HG02678 (cell line): ENCODE results near the gene NR3C1.

Experiments used
- ATAC-seq: cut with Tn5 transposase; IDR thresholded peaks from one replicate; pipeline ENCODE4 v1.9.1; 2021; ENCODE audit warnings: mild to moderate bottlenecking, moderate library complexity; ENCODE audit not compliant: unreplicated experiment

Gene NR3C1

DNA sequence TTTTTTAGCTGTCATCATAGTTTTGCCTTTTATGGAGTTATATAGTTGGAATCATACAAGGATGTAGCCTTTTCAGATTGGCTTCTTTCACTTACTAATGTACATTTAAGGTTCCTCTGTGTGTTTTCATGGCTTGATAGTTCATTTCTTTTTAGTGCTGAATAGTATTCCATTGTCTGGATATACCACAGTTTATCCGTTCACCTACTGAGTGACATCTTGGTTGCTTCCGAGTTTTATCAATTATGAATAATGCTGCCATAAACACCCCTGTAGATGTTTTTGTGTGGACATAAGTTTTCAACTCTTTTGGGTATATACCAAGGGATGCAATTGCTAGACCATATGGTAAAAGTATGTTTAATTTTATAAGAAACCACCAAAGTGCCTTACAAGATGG lies 136.3 kb downstream of the NR3C1 start:
- ATAC-seq: no peak

DNA sequence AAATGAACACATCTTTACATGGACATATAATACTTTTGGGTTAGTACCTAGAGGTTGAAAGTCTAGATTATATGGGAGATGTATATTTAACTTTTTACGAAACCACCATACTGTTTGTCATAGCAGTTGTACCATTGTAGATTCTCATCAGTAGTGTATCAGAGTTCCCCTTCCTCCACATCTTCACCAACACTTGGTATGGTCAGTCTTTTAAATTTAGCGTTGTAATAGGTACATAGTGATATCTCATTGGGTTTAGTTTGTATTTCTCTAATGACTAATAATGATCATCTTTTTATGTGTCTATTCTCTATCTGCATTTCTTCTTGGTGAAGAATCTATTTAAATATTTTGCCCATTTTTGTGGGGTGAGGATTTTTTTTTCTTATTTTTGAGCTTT lies 137.5 kb downstream of the NR3C1 start:
- ATAC-seq: no peak

DNA sequence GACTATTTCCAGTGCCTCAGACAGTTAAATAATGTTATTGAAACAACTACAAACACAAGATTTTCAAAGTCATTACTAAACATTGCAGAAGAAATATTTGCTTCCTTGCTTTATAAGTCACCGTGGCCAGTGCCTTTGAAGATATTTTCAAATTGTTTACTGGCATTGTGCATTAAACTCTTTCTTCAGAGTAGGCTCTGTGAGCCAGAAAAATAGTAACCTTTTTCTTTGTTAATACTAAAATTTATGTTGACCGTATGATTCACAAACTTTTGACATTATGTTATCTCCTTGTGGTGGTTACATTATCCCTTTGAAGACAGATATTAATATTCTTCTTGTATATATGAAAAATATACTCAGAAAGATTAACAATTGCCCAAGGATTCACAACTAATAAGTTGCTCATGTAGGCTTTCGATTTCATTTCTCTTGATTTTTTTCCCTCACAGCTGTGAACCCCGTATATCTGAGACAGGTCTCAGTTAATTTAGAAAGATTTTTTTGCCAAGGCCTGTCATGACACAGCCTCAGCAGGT lies 140.1 kb downstream of the NR3C1 start:
- ATAC-seq: no peak

DNA sequence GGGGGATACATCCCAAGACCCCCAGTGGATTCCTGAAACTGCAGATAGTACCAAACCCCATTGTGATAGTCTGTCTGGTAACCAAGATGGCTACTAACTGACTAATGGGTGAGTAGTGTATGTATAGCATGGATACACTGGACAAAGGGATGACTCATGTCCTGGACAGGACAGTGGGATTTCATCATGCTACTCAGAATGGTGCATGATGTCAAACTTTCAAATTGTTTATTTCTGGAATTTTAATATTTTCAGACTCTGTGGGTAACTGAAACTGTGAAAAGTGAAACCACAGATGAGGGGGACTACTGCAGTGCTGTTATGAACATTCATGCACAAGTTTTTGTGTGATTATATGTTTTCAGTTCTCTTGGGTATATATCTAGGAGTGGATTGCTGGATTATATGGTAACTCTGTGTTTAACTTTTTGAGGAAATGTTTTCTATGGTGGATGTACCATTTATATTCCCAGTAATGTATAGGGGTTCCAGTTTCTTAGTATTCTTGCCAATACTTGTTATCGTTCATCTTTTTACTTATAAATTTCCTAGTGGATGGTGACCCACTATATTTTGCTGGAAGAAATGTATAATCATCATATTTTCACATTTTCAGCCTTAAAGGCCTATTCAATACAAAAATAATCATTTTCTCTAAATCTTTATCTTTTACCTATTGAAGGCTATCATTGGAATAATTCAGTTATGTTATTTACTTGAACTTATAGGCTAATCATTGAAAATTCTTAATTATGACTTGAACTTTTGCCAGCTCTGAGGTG lies 140.9 kb downstream of the NR3C1 start:
- peak; percentile 64 for ATAC-seq

DNA sequence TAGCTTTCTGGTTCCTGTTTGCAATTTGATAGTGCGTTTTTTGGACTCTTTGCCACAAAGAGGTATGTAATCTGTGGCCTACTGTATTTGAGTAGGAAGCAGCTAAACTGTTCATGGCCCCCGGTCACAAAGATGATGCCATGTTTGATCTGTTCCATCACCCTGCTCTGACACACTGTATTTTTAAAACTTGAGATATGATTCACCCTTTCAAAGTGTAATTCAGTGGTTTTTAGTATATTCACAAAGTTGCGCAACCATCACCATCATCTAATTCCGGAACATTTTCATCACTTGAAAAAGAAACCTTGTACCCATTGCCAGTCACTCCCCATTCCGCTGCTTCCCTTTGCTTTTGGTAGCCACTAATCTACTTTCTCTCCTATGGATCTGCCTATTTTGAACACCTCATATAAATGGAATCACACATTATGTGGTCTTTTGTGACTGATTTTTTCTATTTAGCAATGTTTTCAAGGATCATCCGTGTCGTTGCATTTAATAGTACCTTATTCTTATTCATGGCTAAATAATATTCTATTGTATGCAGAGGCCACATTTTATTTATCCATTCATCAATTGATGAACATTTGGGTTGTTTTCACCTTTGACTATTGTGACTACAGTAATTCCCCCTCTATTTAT lies 141.6 kb downstream of the NR3C1 start:
- no peak for ATAC-seq

DNA sequence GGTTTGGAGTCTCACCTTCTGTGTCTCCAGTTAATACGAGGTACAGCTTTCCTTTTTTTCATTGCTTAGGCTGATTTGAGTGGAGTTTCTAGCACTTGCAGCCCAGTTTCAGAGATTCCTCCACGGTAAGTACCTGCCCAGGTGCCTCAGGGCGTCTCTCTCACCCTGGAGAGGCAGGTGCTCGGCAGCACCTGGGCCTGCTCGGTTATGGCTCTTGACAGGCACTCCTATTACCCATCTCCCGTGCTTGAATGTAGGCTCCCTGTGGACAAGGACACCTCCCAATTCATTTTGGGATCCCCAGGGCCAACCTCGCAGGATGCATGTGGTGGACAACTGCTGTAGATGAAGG lies 144.3 kb downstream of the NR3C1 start:
- no peak for ATAC-seq

DNA sequence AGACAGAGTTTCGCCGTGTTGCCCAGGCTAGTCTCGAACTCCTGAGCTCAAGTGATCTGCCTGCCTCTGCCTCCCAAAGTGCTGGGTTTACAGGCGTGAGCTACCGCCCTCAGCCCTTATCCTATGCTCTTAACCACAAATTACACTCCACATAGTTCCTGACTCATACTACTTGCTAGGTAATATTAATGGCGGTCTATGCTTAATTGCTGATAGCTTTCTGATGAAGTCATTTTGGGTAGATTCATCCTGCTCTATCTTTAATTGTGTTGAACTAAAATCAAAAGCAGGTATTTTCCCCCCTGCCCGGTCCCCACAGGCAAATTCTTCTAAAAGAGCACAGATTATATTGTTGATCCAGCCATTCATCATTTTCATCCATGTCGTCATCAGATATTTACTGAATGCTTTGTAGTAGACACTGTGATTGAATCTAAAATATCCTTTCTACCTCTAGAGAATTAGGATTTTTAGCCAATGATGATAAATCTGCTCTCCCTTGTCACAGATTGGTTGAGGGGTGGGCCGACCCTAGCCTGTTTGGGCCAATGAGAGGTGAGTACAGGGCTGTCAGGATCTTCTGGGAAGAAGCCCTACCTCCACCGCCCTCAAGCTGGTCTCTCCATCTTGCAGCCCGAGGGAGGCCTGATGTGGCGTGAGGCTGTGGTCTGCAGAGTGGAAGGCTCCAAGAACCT lies 144.8 kb downstream of the NR3C1 start:
- ATAC-seq: no peak

DNA sequence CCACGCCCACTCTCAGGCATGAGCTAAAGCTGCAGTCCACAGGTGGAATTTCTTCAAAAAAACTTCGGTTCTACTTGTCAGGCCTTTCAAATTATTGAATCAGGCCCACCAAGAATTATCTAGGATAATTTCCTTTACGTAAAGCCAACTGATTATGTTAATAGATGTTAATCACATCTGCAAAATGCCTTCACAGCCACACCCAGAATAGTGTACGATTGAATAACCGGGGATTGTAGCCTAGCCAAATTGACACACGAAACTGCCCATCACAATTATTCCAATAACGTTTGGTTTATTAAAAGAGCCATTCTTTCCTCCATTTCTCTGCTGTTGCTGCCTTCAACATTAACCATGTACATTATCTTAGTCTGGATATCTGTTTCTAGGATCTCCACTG lies 148.7 kb downstream of the NR3C1 start:
- ATAC-seq: no peak

DNA sequence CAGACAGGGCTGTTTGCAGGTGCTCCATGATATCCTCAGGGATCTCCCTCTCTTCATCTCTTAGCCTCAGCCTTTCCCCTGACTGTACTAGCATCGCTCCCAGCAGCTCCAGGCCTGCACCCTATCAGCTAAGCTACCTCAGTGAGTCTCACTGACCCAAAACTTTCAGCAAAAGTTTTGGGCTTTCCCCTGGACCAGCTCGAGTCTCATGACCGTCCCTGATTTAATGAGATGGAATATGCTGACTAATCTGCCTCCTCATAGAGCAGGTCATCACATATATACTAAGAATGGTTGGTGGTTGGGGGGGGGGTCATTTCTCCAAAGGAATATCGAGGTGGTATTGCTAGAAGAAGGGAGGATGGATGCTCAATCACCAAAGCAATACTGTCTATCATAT lies 151.5 kb downstream of the NR3C1 start:
- ATAC-seq: peak; percentile 36

DNA sequence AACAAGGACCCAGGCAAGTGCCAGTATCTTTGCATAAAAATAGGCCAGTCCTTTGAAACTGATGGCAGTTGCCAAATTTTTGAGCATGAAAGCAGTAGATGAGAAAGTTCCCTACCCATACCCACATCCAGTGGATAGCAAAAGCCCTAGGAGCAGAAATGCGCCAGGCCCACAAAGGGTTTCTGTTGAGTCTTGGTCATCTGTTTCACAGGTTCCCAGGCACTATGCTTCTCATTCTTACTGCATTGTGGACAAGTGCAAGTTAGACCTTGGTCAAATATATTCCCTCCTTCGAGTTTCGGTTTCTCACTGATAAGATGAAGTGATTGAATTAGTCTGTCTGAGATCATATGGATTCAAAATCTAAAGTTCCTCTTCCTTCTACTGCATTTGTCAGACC lies 152.3 kb downstream of the NR3C1 start:
- peak; percentile 60 for ATAC-seq

DNA sequence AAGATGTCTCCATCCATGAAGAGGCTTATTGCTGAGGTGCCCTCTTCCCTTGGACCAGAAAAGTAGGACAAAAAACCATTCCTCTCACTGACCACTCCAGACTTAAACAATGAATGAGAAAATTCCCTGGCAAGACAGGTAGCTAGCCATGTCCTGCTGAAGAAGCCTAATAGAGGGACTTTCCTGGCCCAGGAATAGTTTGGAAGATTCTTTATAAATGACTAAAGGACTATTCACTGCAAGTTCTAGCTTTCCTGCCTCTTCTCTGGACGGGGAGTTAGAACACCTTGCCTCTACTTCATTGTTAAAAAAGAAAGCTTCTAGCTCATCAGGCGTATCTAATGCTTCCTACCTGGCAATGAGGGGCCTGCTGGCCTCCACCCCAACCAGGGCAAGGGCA lies 153.6 kb downstream of the NR3C1 start:
- no peak for ATAC-seq

DNA sequence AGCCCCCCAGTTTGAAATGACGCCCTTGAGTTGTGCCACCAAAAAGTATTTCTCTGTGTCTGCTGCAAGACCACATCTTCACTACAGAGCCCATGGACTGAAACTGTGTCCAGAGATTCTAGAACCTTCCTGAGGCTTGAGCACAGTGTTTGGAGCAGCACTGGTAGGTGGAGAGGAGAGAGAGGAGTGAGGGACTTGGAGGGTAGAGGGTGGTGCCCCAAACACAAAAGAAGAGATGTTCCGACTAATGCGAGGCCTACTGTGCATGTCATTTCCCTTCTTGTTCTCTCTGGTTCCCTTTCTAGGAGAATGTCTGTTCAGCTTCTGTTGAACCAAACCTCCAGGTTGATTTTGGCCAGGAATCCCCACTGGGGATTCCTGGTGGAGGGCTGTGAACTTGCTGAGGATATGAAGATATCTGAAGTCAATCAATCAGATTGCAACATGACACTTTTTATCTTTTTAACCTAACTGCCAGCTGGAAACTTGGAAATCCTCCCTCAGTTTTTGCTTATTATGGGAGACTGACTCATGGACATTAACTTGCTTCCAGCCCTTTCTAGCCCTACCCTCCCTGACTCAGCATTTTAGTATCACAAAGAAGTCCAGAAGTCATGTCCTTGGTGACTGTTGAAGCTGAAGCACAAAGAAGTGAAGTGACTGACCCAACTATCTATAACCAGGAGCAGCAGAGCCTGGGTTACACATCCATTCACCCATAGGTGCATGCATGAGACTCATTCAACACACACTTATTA lies 154.5 kb downstream of the NR3C1 start:
- ATAC-seq: no peak

DNA sequence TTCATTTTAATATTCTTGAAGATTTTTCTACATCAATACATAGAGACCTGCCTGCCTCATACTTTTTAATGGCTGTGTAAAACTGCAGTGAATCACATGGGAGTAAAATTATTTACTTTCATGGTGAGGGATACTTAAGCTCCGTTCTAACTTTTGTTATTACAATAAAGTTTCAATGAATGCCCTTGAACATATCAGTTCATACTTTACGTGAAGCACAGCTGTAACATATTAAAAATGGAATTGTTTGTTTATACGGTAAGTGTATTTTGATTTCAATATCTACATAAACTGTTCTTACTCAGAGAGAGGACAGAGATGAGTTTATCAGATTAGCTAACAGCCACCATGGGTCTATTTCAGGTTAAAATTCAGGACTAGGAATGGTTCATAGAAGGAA lies 155.1 kb downstream of the NR3C1 start:
- ATAC-seq: no peak

DNA sequence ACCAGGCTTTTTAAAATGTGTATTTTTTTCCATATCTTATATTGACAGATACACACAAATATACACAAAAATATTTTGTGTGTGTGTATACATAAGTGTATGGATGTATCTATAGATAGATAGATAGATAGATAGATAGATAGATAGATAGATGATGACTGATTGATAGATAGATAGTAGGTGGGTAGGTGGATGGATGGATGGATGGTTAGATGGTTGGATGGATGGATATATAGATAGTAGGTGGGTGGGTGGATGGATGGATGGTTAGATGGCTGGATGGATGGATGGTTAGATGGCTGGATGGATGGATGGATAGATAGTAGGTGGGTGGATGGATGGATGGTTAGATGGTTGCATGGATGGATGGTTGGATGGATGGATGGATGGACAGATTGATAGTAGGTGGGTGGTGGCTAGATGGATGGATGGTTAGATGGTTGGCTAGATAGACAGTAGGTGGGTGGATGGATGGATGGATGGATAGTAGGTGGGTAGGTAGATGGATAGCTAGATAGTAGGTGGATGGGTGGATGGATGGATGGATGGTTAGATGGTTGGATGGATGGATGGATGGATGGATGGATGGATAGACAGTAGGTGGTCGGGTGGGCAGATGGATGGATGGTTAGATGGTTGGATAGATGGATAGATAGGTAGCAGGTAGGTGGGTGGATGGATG lies 156.2 kb downstream of the NR3C1 start:
- ATAC-seq: no peak

DNA sequence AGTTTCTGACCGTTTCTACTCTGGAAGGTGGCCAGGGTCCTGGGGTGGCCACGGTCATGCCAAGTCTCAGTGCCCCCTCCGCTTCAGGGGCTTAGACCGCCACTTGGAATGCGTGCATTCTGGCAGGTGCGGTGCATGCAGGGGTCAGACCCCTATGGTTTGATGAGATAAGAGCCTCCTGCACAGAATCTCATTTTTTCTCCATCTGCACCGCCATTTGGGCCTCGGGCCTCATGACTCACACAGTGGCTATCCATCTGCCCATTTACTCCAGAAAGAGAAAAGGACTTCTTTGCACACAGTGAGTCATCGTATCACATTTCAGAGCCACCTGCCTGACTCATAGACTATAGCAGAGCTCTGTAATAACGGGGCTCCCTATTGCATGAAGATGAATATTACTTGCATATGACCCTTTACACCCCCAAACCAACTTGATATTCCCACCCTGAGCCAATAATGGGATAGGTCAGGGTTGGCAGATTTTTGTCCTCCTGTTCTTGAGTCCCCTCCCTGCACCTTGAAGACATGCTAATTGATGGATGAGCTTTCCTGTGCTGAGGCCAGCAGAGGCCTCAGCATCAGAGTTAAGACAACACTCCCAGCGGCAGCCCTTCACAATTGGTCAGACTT lies 157.4 kb downstream of the NR3C1 start:
- no peak for ATAC-seq

DNA sequence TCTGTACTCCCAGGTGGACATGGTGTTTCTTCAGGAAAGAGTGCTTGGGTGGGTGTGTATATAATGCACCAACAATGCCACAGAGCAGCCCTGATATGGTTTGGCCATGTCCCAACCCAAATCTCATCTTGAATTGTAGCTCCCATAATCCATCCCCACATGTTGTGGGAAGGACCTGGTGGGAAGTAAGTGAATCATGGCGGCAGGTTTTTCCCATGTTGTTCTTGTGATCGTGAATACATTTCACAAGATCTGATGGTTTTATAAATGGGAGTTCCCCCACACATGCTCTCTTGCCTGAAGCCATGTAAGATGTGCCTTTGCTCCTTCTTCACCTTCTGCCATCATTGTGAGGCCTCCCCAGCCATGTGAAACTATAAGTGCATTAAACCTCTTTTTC lies 158.5 kb downstream of the NR3C1 start:
- no peak for ATAC-seq

DNA sequence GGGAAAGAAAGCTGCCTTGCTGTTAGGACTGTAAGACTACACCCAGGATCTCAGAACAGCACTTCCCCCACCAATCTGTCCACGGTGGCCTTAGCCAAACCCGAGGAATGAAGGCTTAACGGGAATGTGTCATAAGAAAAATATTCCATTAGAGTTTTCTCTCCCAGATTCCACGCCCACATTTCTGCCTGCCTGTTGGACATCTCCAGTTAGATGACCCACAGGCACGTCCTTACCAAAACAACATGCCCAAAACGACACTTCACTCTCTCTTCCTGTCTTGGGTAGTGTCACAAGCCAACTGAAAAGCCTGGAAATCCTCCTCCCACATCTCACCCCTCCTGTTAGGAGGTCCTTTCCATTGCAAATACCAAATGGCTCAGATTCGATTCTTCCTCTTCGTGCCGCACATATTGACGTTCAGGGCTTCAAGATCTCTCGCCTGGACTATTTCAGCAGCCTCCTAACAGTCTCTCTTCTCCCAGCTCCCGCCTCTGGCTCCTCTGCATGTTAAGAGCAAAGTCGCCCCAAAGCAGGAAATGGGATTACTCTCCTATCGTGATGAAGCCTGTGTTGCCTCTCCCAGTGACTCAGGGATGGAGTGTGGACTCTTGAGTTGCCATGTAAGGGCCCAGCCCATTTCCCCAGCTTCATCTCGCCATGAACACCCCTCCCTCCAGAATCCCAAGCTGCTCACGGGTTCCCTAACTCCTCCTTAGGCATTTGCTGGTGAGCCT lies 159.3 kb downstream of the NR3C1 start:
- ATAC-seq: no peak

DNA sequence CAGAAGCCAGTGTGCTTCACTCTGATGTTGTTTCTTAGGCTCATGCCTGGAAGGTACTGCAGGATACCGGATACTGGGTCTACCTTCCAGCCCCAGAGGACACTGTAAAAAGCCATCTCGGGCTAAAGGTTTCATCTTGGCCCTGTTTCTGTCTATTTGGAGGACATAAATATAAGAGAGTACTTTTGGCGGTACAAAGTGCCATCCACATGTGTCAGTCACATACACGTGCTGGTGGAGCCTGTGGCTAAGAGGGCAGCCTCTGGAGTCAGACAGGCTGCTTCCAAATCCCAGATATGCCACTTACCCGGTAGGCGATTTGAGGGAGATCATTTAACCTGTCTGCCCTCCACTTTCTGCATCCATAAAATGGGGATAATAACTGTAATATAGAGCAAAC lies 160.4 kb downstream of the NR3C1 start:
- ATAC-seq: no peak

DNA sequence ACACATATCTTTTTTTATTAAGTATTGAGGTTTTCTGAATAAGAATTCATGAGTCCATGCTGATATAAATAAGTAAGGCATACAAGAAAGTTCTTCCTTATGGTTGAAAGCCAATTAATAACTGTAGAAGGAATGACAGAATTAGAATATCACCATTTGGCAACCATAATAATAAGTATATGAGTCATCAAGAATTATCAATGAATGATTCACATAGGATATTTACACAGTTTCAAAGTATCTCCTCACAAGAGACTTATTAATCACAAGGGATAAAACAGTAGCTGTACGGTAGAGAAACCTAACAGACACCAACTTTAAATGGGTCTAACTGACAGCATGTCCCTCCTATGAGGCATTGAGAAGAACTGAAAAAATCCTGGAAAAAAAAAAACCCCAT lies 161.6 kb downstream of the NR3C1 start:
- no peak for ATAC-seq
